ENCODE results near the gene C1orf21.

DNA sequence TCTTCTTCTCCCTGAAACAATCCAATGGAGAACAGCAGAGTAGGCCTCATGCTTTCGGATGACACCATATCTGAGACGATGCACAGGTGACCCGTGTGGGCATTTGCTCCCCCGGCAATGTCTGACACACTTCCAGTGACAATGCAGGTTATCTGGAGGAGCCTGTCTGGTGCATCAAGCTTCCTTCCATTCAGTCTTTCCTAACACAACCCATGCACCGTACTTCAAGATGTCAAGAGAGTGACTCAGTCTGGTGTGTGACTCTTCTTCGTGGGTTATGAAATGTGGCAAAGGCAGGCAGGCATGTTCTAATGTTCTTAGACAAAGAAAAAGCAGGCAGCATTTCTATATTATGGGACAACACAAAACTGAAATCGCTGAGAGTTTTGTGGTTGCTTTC, 208.8 kb downstream of the C1orf21 start:
- TF ChIP-seq CTCF (IDR thresholded peaks at IDR 0.05): no peak
- TF ChIP-seq POLR2A (IDR thresholded peaks at IDR 0.05): no peak

Measured in thyroid gland (tissue), 4 donors.